ENCODE data around the gene PGAP3.

- no peak for TF ChIP-seq CTCF (IDR thresholded peaks at IDR 0.05)
- TF ChIP-seq POLR2A (IDR thresholded peaks at IDR 0.05): no peak
Measured at GRCh38 chr17:39715375-39716072, 27.7 kb upstream of the PGAP3 start.

Data from uterus (tissue), 2 donors.